HEK293 (cell line): Measurements from ENCODE around the gene TRAM2.
A peak's percentile ranks its signal among the peaks of the same experiment; 100 is the strongest.

ENCODE experiments used
- CTCF ChIA-PET: fragments of 350-600 bp; formaldehyde crosslinking; extraction: SDS; loops from one replicate; lab custom pipeline; 2021; ENCODE audit warnings: antibody characterized with exemption; lab: Yijun Ruan, JAX
- POLR2A ChIA-PET: fragments of 300-600 bp; formaldehyde crosslinking; extraction: SDS; loops from one replicate; lab custom pipeline; 2020; ENCODE audit warnings: antibody characterized with exemption, inconsistent platforms; lab: Yijun Ruan, JAX
- H3K27ac ChIP-seq: fragments of 200-500 bp; sonication (Bioruptor generic); 2 replicates; pipeline ENCODE4 v1.5.1; 2014; ENCODE audit warnings: low read depth, low read length, control low read depth, inconsistent platforms; ENCODE audit errors: extremely low read depth
- H3K36me3 ChIP-seq, 2 experiments: fragments of 200-500 bp in 1 of 2; sonication (Bioruptor generic) in 1 of 2; 1 replicate in 1 of 2; 2 replicates in 1 of 2; pipeline ENCODE4 v1.5.1; 2014 to 2017; ENCODE audit warnings: inconsistent platforms in 2 of 2, low read length in 2 of 2; ENCODE audit not compliant: control insufficient read depth in 2 of 2, insufficient read depth in 1 of 2
- H3K4me1 ChIP-seq: fragments of 200-500 bp; sonication (Bioruptor generic); 2 replicates; pipeline ENCODE4 v1.5.1; 2014; ENCODE audit warnings: mild to moderate bottlenecking, low read length, inconsistent platforms; ENCODE audit not compliant: control insufficient read depth, insufficient read depth
- H3K4me3 ChIP-seq: 2 replicates; pipeline ENCODE4 v1.5.1; 2011; ENCODE audit warnings: low read depth, mild to moderate bottlenecking, control low read depth, low read length, moderate library complexity
- H3K9me3 ChIP-seq: fragments of 200-500 bp; sonication (Bioruptor generic); 2 replicates; pipeline ENCODE4 v1.5.1; 2014; ENCODE audit warnings: low read depth, low read length, inconsistent platforms; ENCODE audit not compliant: control insufficient read depth, insufficient read depth
- GLI2 ChIP-seq: fragments of 450-650 bp; formaldehyde crosslinking; IDR thresholded peaks from 2 replicates; pipeline ENCODE4; 2017; ENCODE audit warnings: missing biosample characterization, missing genetic modification characterization, low read depth, borderline replicate concordance
- GLIS1 ChIP-seq: fragments of 450-650 bp; formaldehyde crosslinking; IDR thresholded peaks from 2 replicates; pipeline ENCODE4 v1.5.1; 2016; ENCODE audit warnings: missing biosample characterization, missing genetic modification characterization
- GLIS2 ChIP-seq: fragments of 450-650 bp; formaldehyde crosslinking; IDR thresholded peaks from 2 replicates; pipeline ENCODE4 v1.5.1; 2016; ENCODE audit warnings: missing biosample characterization, missing genetic modification characterization
- HOXA7 ChIP-seq: sonication (generic); formaldehyde crosslinking; IDR thresholded peaks from 2 replicates; pipeline ENCODE4 v1.8.1; 2022; ENCODE audit warnings: missing genetic modification reagents, borderline replicate concordance
- SP7 ChIP-seq: fragments of 450-650 bp; formaldehyde crosslinking; IDR thresholded peaks from 2 replicates; pipeline ENCODE4 v1.5.1; 2016; ENCODE audit warnings: missing biosample characterization, missing genetic modification characterization
- ZBTB17 ChIP-seq: fragments of 450-650 bp; formaldehyde crosslinking; IDR thresholded peaks from 2 replicates; pipeline ENCODE4 v1.5.1; 2016; ENCODE audit warnings: missing biosample characterization, missing genetic modification characterization
- ZBTB21 ChIP-seq: fragments of 450-650 bp; formaldehyde crosslinking; IDR thresholded peaks from 2 replicates; pipeline ENCODE4 v1.5.1; 2017; ENCODE audit warnings: missing biosample characterization, missing genetic modification characterization
- ZFHX2 ChIP-seq: fragments of 450-650 bp; formaldehyde crosslinking; conservative IDR thresholded peaks from 2 replicates; pipeline ENCODE4 v1.5.1; 2016; ENCODE audit warnings: missing biosample characterization, missing genetic modification characterization
- ZFP69B ChIP-seq: fragments of 450-650 bp; formaldehyde crosslinking; IDR thresholded peaks from 2 replicates; pipeline ENCODE4 v1.5.1; 2016; ENCODE audit warnings: missing biosample characterization, missing genetic modification characterization
- ZIC2 ChIP-seq: fragments of 450-650 bp; formaldehyde crosslinking; IDR thresholded peaks from 2 replicates; pipeline ENCODE4 v1.5.1; 2016; ENCODE audit warnings: missing biosample characterization, missing genetic modification characterization
- ZNF10 ChIP-seq: fragments of 450-650 bp; formaldehyde crosslinking; IDR thresholded peaks from 2 replicates; pipeline ENCODE4 v1.5.1; 2017; ENCODE audit warnings: missing biosample characterization, missing genetic modification characterization
- ZNF175 ChIP-seq: fragments of 450-650 bp; formaldehyde crosslinking; IDR thresholded peaks from 2 replicates; pipeline ENCODE4 v1.5.1; 2016; ENCODE audit warnings: missing biosample characterization, missing genetic modification characterization
- ZNF211 ChIP-seq: fragments of 450-650 bp; formaldehyde crosslinking; IDR thresholded peaks from 2 replicates; pipeline ENCODE4 v1.5.1; 2016; ENCODE audit warnings: low read depth, missing biosample characterization, missing genetic modification characterization
- ZNF335 ChIP-seq: fragments of 450-650 bp; formaldehyde crosslinking; conservative IDR thresholded peaks from 2 replicates; pipeline ENCODE4 v1.5.1; 2016; ENCODE audit warnings: missing biosample characterization, missing genetic modification characterization
- ZNF350 ChIP-seq: fragments of 450-650 bp; formaldehyde crosslinking; IDR thresholded peaks from 2 replicates; pipeline ENCODE4 v1.5.0; 2017; ENCODE audit warnings: missing biosample characterization, mild to moderate bottlenecking, missing genetic modification characterization
- ZNF416 ChIP-seq: fragments of 450-650 bp; formaldehyde crosslinking; IDR thresholded peaks from 2 replicates; pipeline ENCODE4 v1.5.1; 2016; ENCODE audit warnings: missing biosample characterization, missing genetic modification characterization
- ZNF600 ChIP-seq: fragments of 450-650 bp; formaldehyde crosslinking; IDR thresholded peaks from 2 replicates; pipeline ENCODE4 v1.5.1; 2016; ENCODE audit warnings: missing biosample characterization, missing genetic modification characterization
- ZNF610 ChIP-seq: fragments of 450-650 bp; formaldehyde crosslinking; IDR thresholded peaks from 2 replicates; pipeline ENCODE4 v1.5.1; 2016; ENCODE audit warnings: missing biosample characterization, missing genetic modification characterization, borderline replicate concordance
- ZNF629 ChIP-seq: fragments of 450-650 bp; formaldehyde crosslinking; IDR thresholded peaks from 2 replicates; pipeline ENCODE4 v1.5.1; 2017; ENCODE audit warnings: missing biosample characterization, missing genetic modification characterization
- ZNF654 ChIP-seq: fragments of 450-650 bp; formaldehyde crosslinking; IDR thresholded peaks from 2 replicates; pipeline ENCODE4 v1.5.1; 2016; ENCODE audit warnings: low read depth, missing biosample characterization, missing genetic modification characterization
- ZNF660 ChIP-seq: fragments of 450-650 bp; IDR thresholded peaks from 2 replicates; pipeline ENCODE4 v1.5.1; 2018; ENCODE audit warnings: missing biosample characterization, mild to moderate bottlenecking, missing genetic modification characterization
- TF ChIP-seq, protein P1 (sequence below): fragments of 450-650 bp; formaldehyde crosslinking; IDR thresholded peaks from 2 replicates; pipeline ENCODE4 v1.5.1; 2017; ENCODE audit warnings: missing biosample characterization, missing genetic modification characterization
- TF ChIP-seq, protein P2 (sequence below): fragments of 450-650 bp; formaldehyde crosslinking; IDR thresholded peaks from 2 replicates; pipeline ENCODE4 v1.5.1; 2016; ENCODE audit warnings: missing biosample characterization, missing genetic modification characterization
- TF ChIP-seq, protein P3 (sequence below): fragments of 450-650 bp; formaldehyde crosslinking; IDR thresholded peaks from 2 replicates; pipeline ENCODE4 v1.5.1; 2016; ENCODE audit warnings: missing biosample characterization, missing genetic modification characterization
- TF ChIP-seq, protein P4 (sequence below): fragments of 450-650 bp; formaldehyde crosslinking; IDR thresholded peaks from 2 replicates; pipeline ENCODE4 v1.5.1; 2017; ENCODE audit warnings: missing biosample characterization, missing genetic modification characterization

Gene TRAM2

GRCh38 chr6:52603000-52603795 is 26.3 kb upstream of the TRAM2 start:
- no peaks in the 10 kb centered on the region for H3K36me3 ChIP-seq
- ChIA-PET CTCF (interaction anchor here (0.8 to 3.9 kb wide), 6 partner anchors 13 to 187 kb away, joined by 3 to 18 read pairs (median 5); partner anchors contain the start of gene TRAM2), POLR2A (interaction anchor here (0.6 kb wide), 1 partner anchor 184 kb away, joined by 4 read pairs; no protein-coding TSS in a partner anchor)
- TF ChIP-seq ZIC2 (tag by site-specific recombination) (peak; percentile 54), ZBTB21 (no peak), ZNF211 (tag by site-specific recombination) (no peak), ZFP69B (tag by site-specific recombination) (no peak), ZNF629 (tag by site-specific recombination) (no peak), GLIS1 (peak; percentile 57)
- no peak overlapping the region for H3K27ac ChIP-seq
- H3K4me3 ChIP-seq, result no peak overlapping the region
- H3K9me3 ChIP-seq, result no peaks in the 10 kb centered on the region
- H3K4me1 ChIP-seq, result no peaks in the 10 kb centered on the region

DNA sequence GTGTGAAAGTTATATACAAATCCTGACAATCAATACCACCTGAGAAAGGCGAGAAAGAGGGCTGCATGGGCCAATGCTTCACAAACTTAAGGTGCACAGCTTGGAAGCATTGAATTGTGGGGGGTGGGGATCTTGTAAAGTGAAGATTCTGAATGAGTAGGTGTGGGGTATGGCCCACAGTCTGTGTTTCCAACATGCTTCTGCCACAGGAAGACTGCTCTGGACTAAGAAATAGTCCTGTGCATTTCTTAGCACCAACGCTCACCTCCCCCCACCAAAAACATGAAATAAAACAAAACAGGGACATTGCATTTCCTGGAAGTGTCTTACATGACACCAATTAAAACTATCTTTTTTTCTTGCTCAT is 21.9 kb upstream of the TRAM2 start:
- peak; percentile 31 for TF ChIP-seq ZFHX2 (tag by site-specific recombination)
- TF ChIP-seq, protein P1, sequence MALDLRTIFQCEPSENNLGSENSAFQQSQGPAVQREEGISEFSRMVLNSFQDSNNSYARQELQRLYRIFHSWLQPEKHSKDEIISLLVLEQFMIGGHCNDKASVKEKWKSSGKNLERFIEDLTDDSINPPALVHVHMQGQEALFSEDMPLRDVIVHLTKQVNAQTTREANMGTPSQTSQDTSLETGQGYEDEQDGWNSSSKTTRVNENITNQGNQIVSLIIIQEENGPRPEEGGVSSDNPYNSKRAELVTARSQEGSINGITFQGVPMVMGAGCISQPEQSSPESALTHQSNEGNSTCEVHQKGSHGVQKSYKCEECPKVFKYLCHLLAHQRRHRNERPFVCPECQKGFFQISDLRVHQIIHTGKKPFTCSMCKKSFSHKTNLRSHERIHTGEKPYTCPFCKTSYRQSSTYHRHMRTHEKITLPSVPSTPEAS (tag by site-specific recombination), result no peak
- H3K4me1 ChIP-seq, result peaks cover 4% of the 10 kb centered on the region; the same call in 1 of the 2 replicates
- POLR2A ChIA-PET, result interaction anchor here (0.9 to 1.5 kb wide), 3 partner anchors 23 to 179 kb away, joined by 3 to 6 read pairs (median 4); partner anchors contain the start of gene EFHC1
- H3K4me3 ChIP-seq, result no peak overlapping the region
- H3K27ac ChIP-seq, result no peak overlapping the region
- no peaks in the 10 kb centered on the region for H3K36me3 ChIP-seq
- CTCF ChIA-PET, result interaction anchor here (0.7 to 5.9 kb wide), 33 partner anchors 8 to 356 kb away, joined by 3 to 95 read pairs (median 7); partner anchors contain the start of genes EFHC1 and TRAM2
- no peaks in the 10 kb centered on the region for H3K9me3 ChIP-seq

- Histone ChIP-seq H3K36me3 (no peaks in the 10 kb centered on the region), H3K9me3 (no peaks in the 10 kb centered on the region), H3K4me1 (peaks cover 4% of the 10 kb centered on the region; the same call in 1 of the 2 replicates), H3K4me3 (no peak overlapping the region), H3K27ac (no peak overlapping the region)
- ChIA-PET CTCF (interaction anchor here (0.6 to 5.9 kb wide), 45 partner anchors 8 to 356 kb away, joined by 3 to 95 read pairs (median 5); partner anchors contain the start of genes EFHC1 and TRAM2), POLR2A (interaction anchor here (0.9 to 1.5 kb wide), 3 partner anchors 22 to 178 kb away, joined by 3 to 6 read pairs (median 4); partner anchors contain the start of gene EFHC1)
- no peak for TF ChIP-seq GLI2 (tag by site-specific recombination)
- TF ChIP-seq, protein P2, sequence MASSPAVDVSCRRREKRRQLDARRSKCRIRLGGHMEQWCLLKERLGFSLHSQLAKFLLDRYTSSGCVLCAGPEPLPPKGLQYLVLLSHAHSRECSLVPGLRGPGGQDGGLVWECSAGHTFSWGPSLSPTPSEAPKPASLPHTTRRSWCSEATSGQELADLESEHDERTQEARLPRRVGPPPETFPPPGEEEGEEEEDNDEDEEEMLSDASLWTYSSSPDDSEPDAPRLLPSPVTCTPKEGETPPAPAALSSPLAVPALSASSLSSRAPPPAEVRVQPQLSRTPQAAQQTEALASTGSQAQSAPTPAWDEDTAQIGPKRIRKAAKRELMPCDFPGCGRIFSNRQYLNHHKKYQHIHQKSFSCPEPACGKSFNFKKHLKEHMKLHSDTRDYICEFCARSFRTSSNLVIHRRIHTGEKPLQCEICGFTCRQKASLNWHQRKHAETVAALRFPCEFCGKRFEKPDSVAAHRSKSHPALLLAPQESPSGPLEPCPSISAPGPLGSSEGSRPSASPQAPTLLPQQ (tag by site-specific recombination), result 0 out of 2 replicates have a peak, but pooled peaks have one; percentile 16
- TF ChIP-seq HOXA7 (CRISPR knock-in tag), result no peak
- TF ChIP-seq, protein P3, sequence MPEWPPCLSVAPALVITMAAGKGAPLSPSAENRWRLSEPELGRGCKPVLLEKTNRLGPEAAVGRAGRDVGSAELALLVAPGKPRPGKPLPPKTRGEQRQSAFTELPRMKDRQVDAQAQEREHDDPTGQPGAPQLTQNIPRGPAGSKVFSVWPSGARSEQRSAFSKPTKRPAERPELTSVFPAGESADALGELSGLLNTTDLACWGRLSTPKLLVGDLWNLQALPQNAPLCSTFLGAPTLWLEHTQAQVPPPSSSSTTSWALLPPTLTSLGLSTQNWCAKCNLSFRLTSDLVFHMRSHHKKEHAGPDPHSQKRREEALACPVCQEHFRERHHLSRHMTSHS (tag by site-specific recombination), result no peak
- TF ChIP-seq, protein P4, sequence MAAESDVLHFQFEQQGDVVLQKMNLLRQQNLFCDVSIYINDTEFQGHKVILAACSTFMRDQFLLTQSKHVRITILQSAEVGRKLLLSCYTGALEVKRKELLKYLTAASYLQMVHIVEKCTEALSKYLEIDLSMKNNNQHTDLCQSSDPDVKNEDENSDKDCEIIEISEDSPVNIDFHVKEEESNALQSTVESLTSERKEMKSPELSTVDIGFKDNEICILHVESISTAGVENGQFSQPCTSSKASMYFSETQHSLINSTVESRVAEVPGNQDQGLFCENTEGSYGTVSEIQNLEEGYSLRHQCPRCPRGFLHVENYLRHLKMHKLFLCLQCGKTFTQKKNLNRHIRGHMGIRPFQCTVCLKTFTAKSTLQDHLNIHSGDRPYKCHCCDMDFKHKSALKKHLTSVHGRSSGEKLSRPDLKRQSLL (tag by site-specific recombination), result no peak
- TF ChIP-seq ZNF335 (tag by site-specific recombination), result peak; percentile 84
- 0 out of 2 replicates have a peak, but pooled peaks have one; percentile 22 for TF ChIP-seq SP7 (tag by site-specific recombination)
- peak; percentile 99 for TF ChIP-seq ZNF10 (tag by site-specific recombination)
- peak; percentile 66; the same call in 1 of the 2 replicates for TF ChIP-seq ZNF600 (tag by site-specific recombination)
- no peak for TF ChIP-seq ZNF350 (tag by site-specific recombination)
- peak; percentile 56 for TF ChIP-seq ZNF654 (tag by site-specific recombination)
- TF ChIP-seq ZNF416 (tag by site-specific recombination), result no peak
- no peak for TF ChIP-seq ZNF175 (tag by site-specific recombination)
- TF ChIP-seq ZBTB17 (tag by site-specific recombination), result peak; percentile 93
- TF ChIP-seq GLIS2 (tag by site-specific recombination), result 0 out of 2 replicates have a peak, but pooled peaks have one; percentile 28
- TF ChIP-seq ZNF660 (tag by site-specific recombination), result peak; percentile 89
- no peak for TF ChIP-seq ZNF610 (tag by site-specific recombination)
These were observed 21.4 kb upstream of the TRAM2 start for GRCh38 chr6:52598123-52598823.
